ENCODE results near the gene PARP8. TPM values are rescaled to one million over a fixed set of nuclear protein-coding genes. Genes with fewer than 3 reads are reported as not detected.

PARP8 gene
- total RNA-seq, 4 donors from 2014 or later: 3.6 to 26.0 (median 6.1) TPM

DNA sequence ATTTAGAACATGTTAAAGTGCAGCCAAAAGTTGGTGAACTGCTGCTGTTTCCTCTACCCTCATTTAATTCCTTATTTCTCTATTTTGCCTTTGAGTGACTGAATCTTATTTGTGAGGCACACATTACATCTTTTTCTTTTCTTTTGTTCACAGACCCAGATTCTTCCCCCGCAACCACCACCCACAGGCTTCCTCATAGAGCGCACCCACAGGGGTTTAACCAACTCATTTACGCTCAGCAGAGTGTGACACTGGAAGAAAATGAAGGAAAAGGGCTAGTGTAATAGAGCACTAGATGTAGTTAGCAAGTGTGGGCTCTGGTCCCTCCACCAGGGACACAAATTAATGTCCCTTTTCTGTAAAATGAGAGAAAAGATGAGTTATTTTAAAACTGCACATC is 200.7 kb downstream of the PARP8 start:
- Histone ChIP-seq H3K27ac (no peak overlapping the region), H3K4me3 (no peak overlapping the region), H3K4me1 (no peaks in the 10 kb centered on the region), H3K27me3 (no peaks in the 10 kb centered on the region), H3K36me3 (no peaks in the 10 kb centered on the region), H3K9me3 (no peaks in the 10 kb centered on the region)
- intact Hi-C loops (cut with DNase I; ENCODE audit: low total_unique reads): no loop called here
- no peak for TF ChIP-seq POLR2A (IDR thresholded peaks at IDR 0.05)
- TF ChIP-seq EP300 (IDR thresholded peaks at IDR 0.05; ENCODE audit: low read depth): no peak
- TF ChIP-seq, protein P1, sequence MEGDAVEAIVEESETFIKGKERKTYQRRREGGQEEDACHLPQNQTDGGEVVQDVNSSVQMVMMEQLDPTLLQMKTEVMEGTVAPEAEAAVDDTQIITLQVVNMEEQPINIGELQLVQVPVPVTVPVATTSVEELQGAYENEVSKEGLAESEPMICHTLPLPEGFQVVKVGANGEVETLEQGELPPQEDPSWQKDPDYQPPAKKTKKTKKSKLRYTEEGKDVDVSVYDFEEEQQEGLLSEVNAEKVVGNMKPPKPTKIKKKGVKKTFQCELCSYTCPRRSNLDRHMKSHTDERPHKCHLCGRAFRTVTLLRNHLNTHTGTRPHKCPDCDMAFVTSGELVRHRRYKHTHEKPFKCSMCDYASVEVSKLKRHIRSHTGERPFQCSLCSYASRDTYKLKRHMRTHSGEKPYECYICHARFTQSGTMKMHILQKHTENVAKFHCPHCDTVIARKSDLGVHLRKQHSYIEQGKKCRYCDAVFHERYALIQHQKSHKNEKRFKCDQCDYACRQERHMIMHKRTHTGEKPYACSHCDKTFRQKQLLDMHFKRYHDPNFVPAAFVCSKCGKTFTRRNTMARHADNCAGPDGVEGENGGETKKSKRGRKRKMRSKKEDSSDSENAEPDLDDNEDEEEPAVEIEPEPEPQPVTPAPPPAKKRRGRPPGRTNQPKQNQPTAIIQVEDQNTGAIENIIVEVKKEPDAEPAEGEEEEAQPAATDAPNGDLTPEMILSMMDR (IDR thresholded peaks at IDR 0.05): no peak
- TF ChIP-seq POLR2AphosphoS5 (IDR thresholded peaks at IDR 0.05): no peak
- no peak for DNase-seq
- 76 to 90% methylated on average over 3 of the region's 3 CpGs for WGBS, 2 donors (ENCODE audit: low coverage in 1 of 2)
- in situ Hi-C loops (cut with MboI; ENCODE audit: low pct_ligation_motif_present in 1 of 4, low pct_unique_long_range_greater_than_20kb in 1 of 4, low sequenced_read_pairs in 3 of 4): no loop called here

DNA sequence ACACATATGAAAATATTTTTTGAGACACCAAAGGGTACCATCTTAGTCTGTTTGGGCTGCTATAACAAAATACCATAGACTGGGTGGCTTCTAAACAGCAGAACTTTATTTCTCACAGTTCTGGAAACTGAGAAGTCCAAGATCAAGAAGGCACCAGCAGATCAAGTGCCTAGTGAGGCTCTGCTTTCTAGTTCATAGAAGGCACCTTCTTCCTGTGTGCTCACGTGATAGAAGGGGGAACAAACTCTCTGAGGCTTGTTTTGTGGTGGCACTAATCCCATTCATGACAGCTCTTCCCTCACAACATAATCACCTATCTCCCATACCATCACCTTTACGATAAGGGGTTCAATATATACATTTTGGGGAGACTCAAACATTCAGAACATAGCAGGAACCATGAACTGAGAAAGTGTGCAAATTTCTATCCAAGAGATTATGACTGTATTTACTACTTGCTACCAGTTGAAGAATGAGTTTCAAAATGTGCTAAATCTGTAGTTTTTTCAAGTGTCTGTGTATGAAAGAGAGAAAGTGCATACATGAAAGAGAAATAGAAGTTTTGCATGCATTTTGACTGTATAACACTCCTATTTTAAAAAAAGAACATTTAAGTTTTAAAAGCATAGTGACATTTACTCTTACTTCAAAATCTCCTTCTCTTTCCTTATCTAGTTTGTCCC is 207.3 kb downstream of the PARP8 start:
- no peaks in the 10 kb centered on the region for H3K4me1 ChIP-seq
- in situ Hi-C loops (cut with MboI; ENCODE audit: low pct_ligation_motif_present in 1 of 4, low pct_unique_long_range_greater_than_20kb in 1 of 4, low sequenced_read_pairs in 3 of 4) (no loop called here), intact Hi-C loops (cut with DNase I; ENCODE audit: low total_unique reads) (no loop called here)
- no peaks in the 10 kb centered on the region for H3K36me3 ChIP-seq
- no peak for DNase-seq
- no peaks in the 10 kb centered on the region for H3K27me3 ChIP-seq
- WGBS, 2 donors (ENCODE audit: low coverage in 1 of 2): 41% methylated on average over 2 of the region's 2 CpGs; no CpG with 5 or more reads in 1 of the 2 donors
- no peaks in the 10 kb centered on the region for H3K9me3 ChIP-seq
- H3K27ac ChIP-seq: no peak overlapping the region
- no peak overlapping the region for H3K4me3 ChIP-seq
- TF ChIP-seq, protein P1 (IDR thresholded peaks at IDR 0.05): no peak

DNA sequence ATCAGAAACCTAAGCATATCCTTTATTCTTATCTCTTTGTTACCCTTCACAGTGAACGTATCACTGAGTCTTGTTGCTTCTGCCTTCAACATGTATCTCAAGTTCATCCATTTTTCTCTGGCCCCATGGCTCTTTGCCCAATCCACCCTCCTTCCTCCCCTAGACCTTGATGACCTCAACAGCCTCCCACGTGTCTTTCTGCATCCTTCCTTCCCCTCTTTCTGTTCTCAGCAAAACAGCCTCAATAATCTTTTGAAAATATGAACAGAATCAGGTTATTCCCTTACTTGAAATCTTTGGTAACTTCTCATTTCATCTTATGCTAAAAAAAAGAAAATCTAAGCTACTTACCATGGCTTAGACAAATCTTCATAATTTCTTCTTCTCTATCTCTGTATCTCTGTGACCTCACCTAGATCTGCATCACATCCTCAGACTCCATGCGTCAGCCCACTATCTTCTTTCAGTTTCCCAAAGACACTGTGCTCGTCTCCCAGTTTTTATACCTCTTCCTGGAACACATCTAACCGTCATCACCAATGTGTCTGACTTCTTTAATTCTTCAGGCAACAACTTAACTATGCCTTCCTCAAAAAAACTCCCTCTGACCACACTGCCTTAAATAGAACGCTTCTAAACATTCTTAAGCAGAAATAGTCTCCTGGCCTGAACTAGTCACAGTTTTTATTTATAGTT is 208.0 kb downstream of the PARP8 start:
- intact Hi-C loops (cut with DNase I; ENCODE audit: low total_unique reads) (no loop called here), in situ Hi-C loops (cut with MboI; ENCODE audit: low pct_ligation_motif_present in 1 of 4, low pct_unique_long_range_greater_than_20kb in 1 of 4, low sequenced_read_pairs in 3 of 4) (no loop called here)
- no peaks in the 10 kb centered on the region for H3K36me3 ChIP-seq
- no peak for DNase-seq
- no peaks in the 10 kb centered on the region for H3K9me3 ChIP-seq
- H3K4me3 ChIP-seq: no peak overlapping the region
- 47 to 51% methylated on average over 6 of the region's 6 CpGs for WGBS, 2 donors (ENCODE audit: low coverage in 1 of 2)
- no peaks in the 10 kb centered on the region for H3K4me1 ChIP-seq
- TF ChIP-seq, protein P1 (IDR thresholded peaks at IDR 0.05): no peak
- TF ChIP-seq POLR2A (IDR thresholded peaks at IDR 0.05) (no peak), POLR2AphosphoS5 (IDR thresholded peaks at IDR 0.05) (no peak), EP300 (IDR thresholded peaks at IDR 0.05; ENCODE audit: low read depth) (no peak)
- no peak overlapping the region for H3K27ac ChIP-seq
- no peaks in the 10 kb centered on the region for H3K27me3 ChIP-seq

DNA sequence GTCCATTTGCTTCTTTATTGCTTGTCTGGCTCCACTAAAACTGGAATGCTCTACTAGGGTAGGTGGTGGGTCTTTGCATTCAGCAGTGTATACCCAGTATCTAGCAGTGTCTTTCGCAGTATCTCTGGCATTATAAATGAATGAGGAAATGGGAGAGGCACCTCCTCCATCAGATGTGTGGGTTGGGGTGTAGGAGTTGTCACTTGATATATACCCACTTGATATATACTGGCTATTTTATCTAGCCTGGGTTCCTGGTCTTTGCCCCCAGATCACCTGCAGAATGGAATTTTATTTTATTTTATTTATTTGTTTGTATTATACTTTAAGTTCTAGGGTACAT is 208.5 kb downstream of the PARP8 start:
- DNase-seq: no peak
- TF ChIP-seq EP300 (IDR thresholded peaks at IDR 0.05; ENCODE audit: low read depth) (no peak), POLR2AphosphoS5 (IDR thresholded peaks at IDR 0.05) (no peak), POLR2A (IDR thresholded peaks at IDR 0.05) (no peak)
- TF ChIP-seq, protein P1 (IDR thresholded peaks at IDR 0.05): no peak

More for the DNA sequence above, 208.5 kb downstream of the PARP8 start:
- Histone ChIP-seq H3K4me1 (no peaks in the 10 kb centered on the region), H3K27ac (no peak overlapping the region), H3K4me3 (no peak overlapping the region), H3K36me3 (no peaks in the 10 kb centered on the region), H3K9me3 (no peaks in the 10 kb centered on the region), H3K27me3 (no peaks in the 10 kb centered on the region)
- in situ Hi-C loops (cut with MboI; ENCODE audit: low pct_ligation_motif_present in 1 of 4, low pct_unique_long_range_greater_than_20kb in 1 of 4, low sequenced_read_pairs in 3 of 4): no loop called here
- 78 to 86% methylated on average over 1 of the region's 1 CpG for WGBS, 2 donors (ENCODE audit: low coverage in 1 of 2)
- intact Hi-C loops (cut with DNase I; ENCODE audit: low total_unique reads): no loop called here
